Suppressor macrophage (primary cell): Measurements from ENCODE around the gene BRSK2.
"Not testable (repeated sequence)": the region's sequence is repeated elsewhere in the genome, so short reads cannot be mapped to it uniquely, and the experiment has no call there.

Experiments used
- DNase-seq, 4 experiments: peaks; one replicate each; pipeline ENCODE4 v3.0.0-alpha.2; 2020 to 2022

The BRSK2 gene

DNA sequence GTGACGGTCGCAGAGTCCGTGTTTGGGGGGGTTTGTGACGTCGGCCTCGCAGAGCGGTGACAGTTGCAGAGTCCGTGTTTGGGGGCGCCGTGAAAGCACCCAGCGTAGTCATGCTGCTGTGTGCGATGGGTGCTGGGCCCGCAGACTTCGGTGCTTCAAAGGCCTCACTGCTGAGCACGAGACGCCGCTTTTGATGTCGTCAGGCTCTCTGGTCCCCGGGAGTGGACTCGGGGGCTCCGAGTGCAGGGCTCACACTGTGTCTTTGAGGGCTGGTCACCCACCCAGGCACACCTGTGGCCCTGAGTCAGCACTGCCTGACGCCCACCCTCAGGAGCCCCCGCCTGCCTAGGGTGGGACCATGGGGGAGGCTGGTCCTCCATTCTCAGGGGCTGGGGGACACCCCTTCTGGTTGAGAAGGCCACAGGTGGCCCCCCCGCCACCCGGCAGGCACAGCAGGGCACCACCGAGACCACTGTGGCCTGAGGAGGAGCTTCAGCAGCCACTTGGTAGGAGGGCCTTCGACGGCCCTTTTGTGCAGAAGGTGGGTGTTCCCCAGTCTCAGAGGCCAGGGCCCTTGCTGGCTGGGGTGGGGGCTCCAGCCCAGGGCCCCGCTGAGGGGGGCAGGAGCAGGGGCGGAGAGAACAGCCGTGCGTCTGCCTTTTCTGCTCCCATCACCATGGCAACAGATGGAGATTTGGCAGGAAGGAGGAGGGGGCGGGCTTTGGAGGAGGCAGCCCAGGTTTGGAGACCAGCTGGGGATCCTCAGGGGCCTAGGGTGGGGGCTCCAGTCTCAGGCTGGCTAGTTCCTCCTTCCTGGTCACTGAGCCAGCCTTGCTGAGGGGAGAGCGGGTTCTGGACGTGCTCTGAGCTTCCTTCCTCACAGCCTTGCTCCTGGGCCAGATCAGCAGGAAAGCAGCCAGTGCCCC is 20.9 kb downstream of the BRSK2 start:
- no peak for DNase-seq

DNA sequence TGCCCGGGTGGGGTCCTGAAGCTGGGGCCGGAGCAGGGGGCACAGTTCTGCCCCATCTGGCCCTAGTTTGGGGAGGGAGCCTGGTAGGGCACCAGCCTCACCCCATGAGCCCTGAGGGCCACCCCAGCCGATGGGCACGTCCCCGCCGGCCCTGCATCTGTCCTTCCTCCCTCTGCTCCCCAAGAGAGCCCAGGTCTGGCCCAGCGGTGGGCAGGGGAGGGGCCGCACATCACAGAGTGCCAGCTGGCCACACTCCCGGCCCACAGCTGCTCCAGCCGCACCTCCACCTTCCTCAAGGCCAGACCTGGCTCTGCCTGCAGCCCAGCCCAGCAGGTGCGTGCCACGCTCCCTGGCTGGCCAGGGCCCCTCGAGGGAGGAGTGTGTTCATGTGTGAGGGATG is 21.6 kb downstream of the BRSK2 start:
- DNase-seq, result no peak

DNA sequence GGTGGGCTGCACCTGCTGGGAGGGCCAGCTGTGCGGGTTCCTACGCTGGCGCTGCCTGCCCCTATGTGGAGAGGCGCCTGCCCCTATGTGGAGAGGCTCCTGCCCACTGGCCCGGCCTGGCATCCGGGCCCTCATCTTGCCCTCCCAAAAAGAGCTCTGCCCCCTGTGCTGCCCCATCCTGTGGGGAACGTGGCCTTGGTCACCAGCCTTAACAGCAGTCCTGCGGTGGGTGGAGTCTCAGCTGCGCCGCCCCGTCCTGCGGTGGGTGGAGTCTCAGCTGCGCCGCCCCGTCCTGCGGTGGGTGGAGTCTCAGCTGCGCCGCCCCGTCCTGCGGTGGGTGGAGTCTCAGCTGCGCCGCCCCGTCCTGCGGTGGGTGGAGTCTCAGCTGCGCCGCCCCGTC is 22.0 kb downstream of the BRSK2 start:
- not testable (repeated sequence) for DNase-seq

DNA sequence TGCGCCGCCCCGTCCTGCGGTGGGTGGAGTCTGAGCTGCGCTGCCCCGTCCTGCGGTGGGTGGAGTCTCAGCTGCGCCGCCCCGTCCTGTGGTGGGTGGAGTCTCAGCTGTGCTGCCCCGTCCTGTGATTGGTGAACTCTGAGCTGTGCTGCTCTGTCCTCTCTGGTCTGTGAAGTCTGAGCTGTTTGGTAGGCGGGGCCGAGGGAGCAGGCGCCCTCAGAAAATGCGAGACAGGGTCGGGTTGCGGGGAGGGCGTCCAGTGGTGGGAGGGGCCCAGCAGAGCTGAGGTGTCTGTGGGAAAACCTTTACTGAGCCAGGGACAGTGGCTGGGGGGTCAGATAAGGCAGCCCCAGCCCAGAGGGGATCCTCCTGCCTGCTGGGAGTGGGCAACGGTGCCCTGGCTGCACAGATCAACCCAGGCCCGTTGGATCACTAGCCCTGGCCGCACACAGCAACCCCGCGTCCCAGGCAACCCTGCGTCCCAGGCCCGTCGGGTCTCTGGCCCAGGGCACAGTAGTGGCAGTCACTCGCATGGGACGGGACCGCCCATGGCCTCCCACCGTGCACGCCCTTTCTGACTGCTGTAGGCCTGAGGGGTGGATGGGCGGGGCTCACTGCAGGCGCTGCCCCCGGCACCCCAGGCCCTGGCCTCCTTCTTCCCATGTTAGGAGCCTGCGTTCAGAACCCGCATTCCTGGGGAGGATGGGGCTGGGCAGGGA is 22.8 kb downstream of the BRSK2 start:
- DNase-seq, result no peak

DNA sequence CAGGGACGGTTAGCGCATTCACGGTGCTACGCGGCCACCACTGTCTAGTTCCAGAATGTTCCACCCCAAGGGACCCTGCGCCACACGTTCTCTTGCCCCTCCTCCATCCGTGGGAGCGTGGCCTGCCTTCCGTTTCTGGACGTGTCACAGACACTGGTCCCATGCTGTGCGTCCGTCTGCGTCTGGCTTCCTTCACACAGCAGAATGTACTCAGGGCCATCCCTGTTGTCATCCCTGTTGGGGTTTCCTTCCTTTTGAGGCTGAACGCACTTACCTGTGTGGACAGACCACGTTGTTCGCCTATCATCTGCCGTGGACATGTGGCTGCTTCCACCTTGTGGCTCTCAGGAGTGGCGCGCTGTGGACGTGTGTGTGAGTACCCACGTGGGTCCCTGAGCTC is 24.9 kb downstream of the BRSK2 start:
- no peak for DNase-seq

DNA sequence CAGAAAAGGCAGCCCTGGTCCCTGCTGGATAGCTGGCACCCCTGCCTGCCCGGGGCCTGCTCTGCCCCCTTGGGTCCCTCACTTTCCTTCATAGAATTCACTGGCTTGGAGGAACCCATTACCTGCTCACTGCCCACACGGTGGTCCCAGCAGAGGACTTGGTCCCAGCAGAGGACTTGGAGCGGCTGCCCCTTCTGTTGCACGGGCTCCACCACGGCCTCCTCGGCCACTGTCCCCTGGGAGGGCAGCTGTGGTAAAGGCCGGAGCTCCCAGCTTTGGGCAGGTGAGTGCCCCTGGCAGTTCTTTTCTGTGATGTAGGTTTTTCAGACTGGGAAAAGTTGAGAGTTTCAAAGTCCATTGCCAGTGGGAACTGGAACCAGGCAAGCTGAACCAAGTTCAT is 25.9 kb downstream of the BRSK2 start:
- no peak for DNase-seq

DNA sequence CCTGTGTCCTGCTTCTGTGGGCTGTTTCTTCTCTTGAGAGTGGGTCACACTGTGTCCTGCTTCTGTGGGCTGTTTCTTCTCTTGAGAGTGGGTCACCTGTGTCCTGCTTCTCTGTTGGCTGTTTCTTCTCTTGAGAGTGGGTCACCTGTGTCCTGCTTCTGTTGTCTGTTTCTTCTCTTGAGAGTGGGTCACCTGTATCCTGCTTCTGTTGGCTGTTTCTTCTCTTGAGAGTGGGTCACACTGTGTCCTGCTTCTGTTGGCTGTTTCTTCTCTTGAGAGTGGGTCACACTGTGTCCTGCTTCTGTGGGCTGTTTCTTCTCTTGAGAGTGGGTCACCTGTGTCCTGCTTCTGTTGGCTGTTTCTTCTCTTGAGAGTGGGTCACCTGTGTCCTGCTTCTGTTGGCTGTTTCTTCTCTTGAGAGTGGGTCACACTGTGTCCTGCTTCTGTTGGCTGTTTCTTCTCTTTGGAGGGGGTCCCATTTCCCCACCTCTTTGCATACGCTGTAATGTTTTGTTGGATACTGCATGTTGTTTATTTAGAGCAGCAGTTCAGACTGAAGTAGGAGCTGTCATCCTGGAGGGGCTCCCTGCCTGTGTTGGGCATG is 28.6 kb downstream of the BRSK2 start:
- not testable (repeated sequence) for DNase-seq

DNA sequence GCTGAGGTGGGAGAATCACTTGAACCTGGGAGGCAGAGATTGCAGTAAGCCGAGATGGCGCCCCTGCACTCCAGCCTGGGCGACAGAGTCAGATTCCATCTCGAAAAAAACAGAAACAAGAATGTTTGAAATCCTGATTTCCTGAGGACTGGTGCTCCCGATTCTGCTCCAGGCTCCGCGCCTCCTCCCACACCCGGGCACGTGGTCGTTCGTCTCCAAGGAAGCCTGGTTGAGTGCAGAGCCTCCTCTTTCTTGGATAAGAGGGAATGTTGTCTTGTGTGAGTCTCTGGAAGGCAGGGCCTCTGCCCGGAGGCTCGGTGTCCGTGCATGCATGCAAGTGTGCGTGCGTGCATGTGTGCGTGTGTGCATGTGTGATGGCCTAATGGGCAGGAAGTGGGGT is 30.1 kb downstream of the BRSK2 start:
- no peak for DNase-seq

DNA sequence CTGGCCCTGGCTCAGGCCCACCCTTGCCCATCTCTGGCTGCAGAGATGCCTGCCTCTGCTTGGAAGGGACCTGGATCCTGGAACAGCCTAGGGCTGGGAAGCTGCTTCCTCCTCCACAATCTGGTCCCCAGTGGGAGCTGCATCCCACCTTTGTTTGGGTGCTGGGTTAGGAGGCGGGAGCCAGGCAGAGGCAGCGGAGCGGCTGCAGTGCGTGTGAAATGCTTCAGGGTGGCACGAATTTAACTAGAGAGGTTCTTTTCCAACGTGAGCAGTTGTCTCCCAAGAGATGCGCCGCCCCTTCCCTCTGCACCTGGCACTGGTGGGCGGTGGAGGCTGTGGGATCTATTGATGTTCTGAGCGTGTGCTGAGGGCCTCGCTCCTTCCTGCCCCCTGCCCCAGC is 31.6 kb downstream of the BRSK2 start:
- no peak for DNase-seq

DNA sequence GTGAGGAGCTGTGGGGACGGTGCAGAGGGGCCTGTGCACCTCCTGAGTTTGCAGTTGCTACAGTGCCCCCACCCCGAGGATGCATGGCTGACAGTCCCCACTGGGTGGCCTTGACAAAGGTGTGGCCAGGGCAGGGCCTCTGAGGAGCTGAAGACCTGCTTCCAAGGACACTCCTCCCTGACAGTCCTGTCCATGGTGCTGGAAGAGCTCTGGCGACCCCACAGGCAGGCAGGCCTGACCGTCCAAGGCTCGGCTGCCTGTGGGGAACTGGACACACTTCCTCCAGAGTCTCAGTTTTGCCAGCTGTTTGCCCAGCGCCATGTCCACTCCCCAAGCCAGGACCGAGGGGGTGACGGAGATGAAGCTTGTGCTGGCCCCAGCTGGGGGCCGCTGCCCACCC is 32.7 kb downstream of the BRSK2 start:
- DNase-seq, result no peak

DNA sequence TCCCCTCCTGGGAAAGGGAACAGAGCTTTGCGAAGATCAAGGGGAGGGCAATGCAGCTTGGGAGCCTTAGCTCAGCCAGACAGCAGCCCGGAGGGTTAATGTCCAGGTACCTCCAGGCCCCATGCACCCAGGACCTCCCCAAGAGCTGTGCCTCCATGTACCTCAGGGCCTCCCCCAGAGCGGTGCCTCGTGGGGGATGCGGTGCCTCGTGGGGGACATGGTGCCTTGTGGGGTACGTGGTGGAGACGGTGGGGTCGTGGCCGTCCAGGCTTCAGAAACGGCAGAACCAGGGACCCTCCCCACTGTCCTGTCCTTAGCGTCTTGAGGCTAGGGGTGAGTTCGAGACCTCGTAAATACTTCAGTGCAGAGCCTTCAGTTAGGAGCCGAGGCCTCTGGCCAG is 33.2 kb downstream of the BRSK2 start:
- no peak for DNase-seq

DNA sequence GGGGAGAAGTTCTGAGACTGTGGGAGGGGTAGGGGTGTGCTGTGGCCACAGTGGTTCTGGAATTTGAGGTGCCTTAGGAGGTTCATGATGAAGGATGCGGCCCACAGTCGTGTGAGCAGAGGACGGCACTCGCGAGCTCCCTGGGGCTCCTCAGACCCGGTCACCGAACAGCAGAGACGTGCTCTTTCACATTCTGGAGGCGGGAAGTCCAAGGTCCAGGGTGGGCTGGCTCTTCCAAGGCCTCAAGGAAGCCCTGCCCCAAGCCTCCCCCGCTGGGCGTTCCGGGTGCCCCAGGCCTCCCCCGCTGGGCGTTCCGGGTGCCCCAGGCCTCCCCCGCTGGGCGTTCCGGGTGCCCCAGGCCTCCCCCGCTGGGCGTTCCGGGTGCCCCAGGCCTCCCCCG is 33.7 kb downstream of the BRSK2 start:
- not testable (repeated sequence) for DNase-seq

DNA sequence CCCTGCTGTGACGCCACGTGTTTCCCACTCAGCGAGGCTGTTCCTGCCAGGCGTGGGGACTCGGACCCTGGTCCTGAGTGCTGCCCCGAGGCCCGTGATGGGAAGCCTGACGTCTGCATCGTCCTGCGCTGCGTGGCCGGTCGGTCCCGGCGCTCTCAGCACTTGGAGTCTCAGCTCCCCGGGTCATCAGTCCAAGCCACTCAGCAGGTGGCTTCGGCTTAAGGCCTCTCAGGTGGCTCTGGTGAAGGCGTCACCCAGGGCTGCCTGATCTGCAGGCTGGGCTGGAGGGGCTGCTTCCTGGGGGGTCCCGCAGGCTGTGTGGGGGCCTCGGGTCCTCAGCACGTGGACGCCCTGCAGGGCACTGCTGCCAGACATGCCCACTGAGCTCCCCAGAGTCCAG is 35.3 kb downstream of the BRSK2 start:
- no peak for DNase-seq

DNA sequence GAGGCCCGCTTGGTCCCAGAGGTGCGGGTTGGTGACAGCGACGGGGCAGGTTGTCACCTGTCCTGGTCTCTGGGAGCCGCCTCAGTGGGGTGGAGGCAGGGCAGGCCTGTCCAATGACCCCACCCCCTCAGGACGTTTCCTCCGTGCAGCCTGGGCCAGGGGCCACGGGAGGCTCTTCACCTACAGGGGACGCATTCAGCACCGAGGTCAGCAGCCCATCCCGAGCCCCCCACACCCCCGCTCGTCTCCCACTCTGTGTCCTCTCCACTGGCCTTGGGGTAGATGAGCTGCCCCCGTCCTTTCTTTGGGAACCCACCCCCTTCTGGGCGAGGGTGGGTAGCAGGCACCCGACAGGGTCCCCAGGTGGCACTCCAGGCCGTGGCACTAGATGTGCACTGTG is 35.7 kb downstream of the BRSK2 start:
- DNase-seq, result no peak

DNA sequence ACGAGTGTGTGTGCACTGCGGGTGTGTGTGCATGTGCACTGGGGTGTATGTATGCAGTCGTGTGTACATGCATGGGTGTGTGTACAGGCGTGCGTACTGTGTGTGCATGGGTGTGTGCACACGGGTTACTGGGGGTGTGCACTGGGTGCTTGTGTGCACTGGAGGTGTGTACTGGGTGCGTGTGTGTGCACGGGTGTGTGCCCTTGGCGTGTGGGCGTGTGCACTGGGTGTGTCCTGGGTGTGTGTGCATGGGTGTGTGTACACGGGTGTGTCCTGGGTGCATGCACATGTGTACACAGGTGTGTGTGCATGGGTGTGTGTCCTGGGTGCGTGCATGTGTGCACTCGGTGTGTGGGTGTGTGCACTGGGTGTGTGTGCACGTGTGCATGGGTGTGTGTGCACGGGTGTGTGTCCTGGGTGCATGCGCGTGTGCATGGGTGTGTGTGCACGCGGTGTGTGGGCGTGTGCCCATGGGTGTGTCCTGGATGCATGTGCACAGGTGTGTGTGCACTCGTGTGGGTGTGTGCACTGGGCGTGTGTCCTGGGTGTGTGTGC is 39.1 kb downstream of the BRSK2 start:
- no peak for DNase-seq

DNA sequence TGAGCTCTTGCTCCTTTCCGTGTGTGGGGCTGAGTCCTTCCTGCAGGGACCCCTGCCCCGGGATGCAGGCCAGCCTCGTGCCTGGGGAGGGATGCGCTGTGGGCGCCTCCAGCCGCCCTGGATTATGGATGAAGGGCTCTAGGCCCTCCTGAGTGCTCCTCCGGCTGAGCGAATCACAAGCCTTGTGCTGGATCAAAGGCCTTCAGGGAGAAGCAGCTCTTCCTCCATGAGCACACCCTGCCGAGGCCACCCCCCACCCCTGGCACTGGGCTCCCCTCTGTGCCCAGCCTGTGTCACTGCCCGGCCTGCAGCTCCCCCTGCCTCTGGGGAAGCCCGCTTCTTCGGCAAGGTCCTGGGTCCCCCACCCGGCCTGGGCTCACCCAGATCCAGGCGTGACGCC is 43.8 kb downstream of the BRSK2 start:
- no peak for DNase-seq

DNA sequence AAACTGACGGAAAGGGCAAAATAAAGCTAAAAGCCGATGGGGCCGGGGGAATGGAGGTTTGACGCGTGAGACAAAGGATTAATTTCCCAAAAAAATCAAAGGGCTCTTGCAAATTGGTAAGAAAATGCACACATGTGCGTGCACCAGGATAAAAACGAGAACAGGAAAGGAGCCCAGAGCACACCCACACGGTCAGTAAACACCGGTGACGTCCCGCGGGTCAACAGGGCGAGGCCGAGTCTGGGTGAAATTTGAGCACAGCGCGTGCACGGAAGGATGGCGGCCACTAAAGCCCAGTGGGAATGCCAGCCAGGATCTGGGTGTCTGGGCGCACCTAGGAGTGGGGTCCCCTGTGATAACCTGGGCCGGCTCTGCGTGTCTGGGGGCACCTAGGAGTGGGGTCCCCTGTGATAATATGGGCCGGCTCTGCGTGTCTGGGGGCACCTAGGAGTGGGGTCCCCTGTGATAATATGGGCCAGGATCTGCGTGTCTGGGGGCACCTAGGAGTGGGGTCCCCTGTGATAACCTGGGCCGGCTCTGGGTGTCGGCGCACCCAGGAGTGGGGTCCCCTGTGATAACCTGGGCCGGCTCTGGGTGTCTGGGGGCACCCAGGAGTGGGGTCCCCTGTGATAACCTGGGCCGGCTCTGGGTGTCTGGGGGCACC is 44.4 kb downstream of the BRSK2 start:
- DNase-seq, result no peak

DNA sequence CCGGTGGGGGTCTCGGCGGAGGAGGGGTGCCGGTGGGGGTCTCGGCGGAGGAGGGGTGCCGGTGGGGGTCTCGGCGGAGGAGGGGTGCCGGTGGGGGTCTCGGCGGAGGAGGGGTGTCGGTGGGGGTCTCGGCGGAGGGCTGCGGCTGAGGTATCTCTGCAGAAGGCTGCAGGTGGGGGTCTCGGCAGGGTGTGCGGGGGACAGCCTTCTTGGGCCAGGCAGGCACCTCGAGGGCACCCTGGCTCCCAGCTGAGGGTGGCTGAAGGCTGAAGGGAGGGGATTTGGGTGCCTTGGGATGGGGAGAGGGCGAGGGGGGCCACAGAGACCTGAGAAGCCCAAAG is 45.7 kb downstream of the BRSK2 start:
- not testable (repeated sequence) for DNase-seq

DNA sequence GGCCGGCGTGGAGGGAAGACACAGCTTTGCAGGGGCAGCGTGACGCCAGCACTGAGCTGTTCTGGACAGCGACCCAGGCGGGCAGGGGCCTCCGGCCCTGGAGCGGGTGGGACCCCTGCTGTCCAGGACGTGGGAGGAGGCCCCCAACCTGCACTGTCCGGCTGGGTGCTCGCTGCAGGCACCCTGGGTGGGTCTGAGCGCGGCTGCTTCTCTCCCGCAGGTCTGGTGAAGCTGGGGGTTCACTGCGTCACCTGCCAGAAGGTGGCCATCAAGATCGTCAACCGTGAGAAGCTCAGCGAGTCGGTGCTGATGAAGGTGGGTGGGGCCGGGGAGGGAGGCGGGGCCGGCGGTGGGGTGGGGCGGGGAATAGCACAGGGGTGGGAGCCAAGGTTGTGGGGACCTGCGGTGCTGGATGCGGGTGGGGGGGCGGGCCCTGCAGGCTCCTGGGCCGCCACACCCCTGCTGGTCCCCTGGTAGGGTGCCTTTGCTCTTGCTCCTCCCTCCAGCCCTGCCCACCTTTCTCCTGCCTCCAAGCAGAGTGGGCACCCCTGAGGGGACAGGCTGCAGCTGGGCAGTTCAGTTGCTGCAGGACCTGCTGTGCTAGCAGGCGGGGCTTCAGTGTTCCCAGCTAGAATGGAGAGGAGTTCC is 46.2 kb downstream of the BRSK2 start:
- DNase-seq, result no peak

DNA sequence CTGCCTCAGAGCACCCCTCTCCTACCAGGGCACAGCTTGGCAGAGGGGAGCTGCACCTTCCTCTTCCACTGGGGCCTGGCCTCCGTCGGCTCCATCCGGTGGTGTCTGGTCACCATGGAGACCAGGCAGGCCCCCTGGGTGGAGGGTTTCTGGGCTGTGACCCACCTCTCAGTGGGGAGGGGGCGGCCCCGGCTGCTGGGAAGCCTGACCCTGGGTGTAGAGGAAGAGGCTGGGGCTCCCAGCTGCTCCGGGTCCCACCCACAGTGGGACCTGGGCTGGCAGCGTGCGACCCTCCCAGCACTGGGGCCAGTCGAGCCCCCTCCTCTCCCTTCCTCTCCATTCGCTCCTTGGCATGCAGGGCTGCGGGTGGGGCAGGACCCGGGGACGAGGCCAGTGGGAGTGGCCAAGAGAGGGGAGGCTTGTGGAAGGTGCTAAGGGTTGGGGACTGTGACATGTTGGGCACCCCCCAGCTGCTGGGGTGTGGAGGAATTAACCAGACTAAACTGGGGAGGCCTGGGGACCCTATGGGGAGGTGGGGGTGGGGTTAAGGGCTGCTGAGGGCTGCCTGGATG is 46.8 kb downstream of the BRSK2 start:
- no peak for DNase-seq

DNA sequence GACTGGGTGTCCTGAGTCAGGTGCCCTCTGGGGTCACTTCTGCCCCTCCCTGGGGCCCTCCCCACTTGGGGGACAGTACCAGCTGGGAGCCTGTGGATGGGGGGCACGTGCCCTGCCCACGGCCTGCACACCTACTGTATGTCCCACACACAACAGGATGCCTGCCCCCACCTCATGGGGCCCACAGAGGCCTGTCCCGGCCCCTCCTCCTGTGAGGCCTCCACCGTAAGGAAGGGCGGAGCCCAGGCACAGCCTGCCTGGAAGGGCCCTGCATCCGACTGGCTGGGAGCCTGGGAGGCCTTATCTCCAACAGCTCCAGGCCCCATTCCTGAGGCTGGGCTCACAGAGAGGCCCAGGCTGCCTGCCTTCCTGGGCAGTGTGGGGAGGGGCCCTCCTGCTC is 47.8 kb downstream of the BRSK2 start:
- DNase-seq, result no peak
